Gastroesophageal sphincter (tissue), 4 donors: ENCODE data around the gene MAGEF1. TPM values are rescaled to one million over a fixed set of nuclear protein-coding genes. Genes with fewer than 3 reads are reported as not detected.

Experiments used
- ATAC-seq: fragments of 150-250 bp; one replicate; pipeline ENCODE4 v1.9.1; 2016; ENCODE audit warnings: mild to moderate bottlenecking, moderate library complexity
- H3K27ac ChIP-seq, 4 donors: fragments of 200-600 bp; sonication (generic) in 3 of 4; 1 replicate in 3 of 4; 2 replicates in 1 of 4; pipeline ENCODE4 v1.5.1; 2016 to 2019
- H3K27me3 ChIP-seq: fragments of 200-600 bp; sonication (generic); one replicate; pipeline ENCODE4 v1.5.1; 2019
- H3K36me3 ChIP-seq, 2 donors: fragments of 200-600 bp; sonication (generic); one replicate each; pipeline ENCODE4 v1.5.1; 2019; ENCODE audit warnings: control low read depth in 1 of 2
- H3K4me1 ChIP-seq, 3 donors: fragments of 200-600 bp; sonication (generic); 1 replicate in 2 of 3; 2 replicates in 1 of 3; pipeline ENCODE4 v1.5.1; 2016 to 2019; ENCODE audit warnings: control low read depth in 2 of 3
- H3K4me3 ChIP-seq, 2 donors: fragments of 200-600 bp; sonication (generic); one replicate each; pipeline ENCODE4 v1.5.1; 2019; ENCODE audit warnings: mild to moderate bottlenecking in 1 of 2, moderate library complexity in 1 of 2
- H3K9me3 ChIP-seq, 3 donors: fragments of 200-600 bp; sonication (generic); one replicate each; pipeline ENCODE4 v1.5.1; 2017 to 2019; ENCODE audit warnings: control low read depth in 2 of 3
- CTCF ChIP-seq, 4 experiments: fragments of 200-600 bp in 2 of 4; fragments of 450-650 bp in 2 of 4; sonication (generic) in 1 of 4; IDR thresholded peaks; one replicate each; pipeline ENCODE4 v1.5.1; 2017 to 2019; ENCODE audit warnings: antibody characterized with exemption in 4 of 4, mild to moderate bottlenecking in 2 of 4, moderate library complexity in 2 of 4
- EP300 ChIP-seq: sonication (generic); formaldehyde crosslinking; IDR thresholded peaks from one replicate; pipeline ENCODE4 v1.6.1; 2017; ENCODE audit warnings: antibody characterized with exemption, mild to moderate bottlenecking
- POLR2A ChIP-seq, 2 donors: fragments of 450-650 bp; IDR thresholded peaks; one replicate each; pipeline ENCODE4 v1.6.1; 2017; ENCODE audit warnings: antibody characterized with exemption in 2 of 2, mild to moderate bottlenecking in 2 of 2, moderate library complexity in 1 of 2
- POLR2AphosphoS5 ChIP-seq: sonication (generic); formaldehyde crosslinking; IDR thresholded peaks from one replicate; pipeline ENCODE4 v1.6.1; 2017; ENCODE audit warnings: antibody characterized with exemption
- WGBS, 2 donors: methylation state at CpG; one replicate each; pipeline ENCODE4 v1.1.5; 2018; ENCODE audit warnings: low coverage in 1 of 2; 5-methylcytosine and 5-hydroxymethylcytosine counted together
- total RNA-seq, 4 donors: library from RNA; depleted of rRNA; stranded (reverse); fragments of >200 nt; gene quantifications; one replicate each; pipeline ENCODE4 v1.1.0, GENCODE V29; 2016

Gene MAGEF1
- total RNA-seq, 4 donors from 2014 or later, result 36.9 to 47.8 (median 41.9) TPM

GRCh38 chr3:184757022-184757651 lies 45.3 kb upstream of the MAGEF1 start:
- Histone ChIP-seq H3K4me1 (peaks cover 0 to 48% (median 0%) of the 10 kb centered on the region in 3 donors), H3K4me3 (no peak overlapping the region), H3K27me3 (no peaks in the 10 kb centered on the region), H3K36me3 (no peaks in the 10 kb centered on the region), H3K27ac (peak overlapping the region; percentile 17 to 73 (median 52)), H3K9me3 (no peaks in the 10 kb centered on the region)
- WGBS, 2 donors, result 13 to 22% methylated on average over 14 to 17 of the region's 17 CpGs
- ATAC-seq, result peak; percentile 87
- peak in 1 of 4 experiments; percentile 21 for TF ChIP-seq CTCF (IDR thresholded peaks at IDR 0.05)
- TF ChIP-seq POLR2AphosphoS5, result no peak

GRCh38 chr3:184756151-184757021 lies 44.5 kb upstream of the MAGEF1 start:
- no peaks in the 10 kb centered on the region for H3K9me3 ChIP-seq
- H3K4me3 ChIP-seq, result no peak overlapping the region
- peak overlapping the region; percentile 17 to 73 (median 52) for H3K27ac ChIP-seq
- H3K4me1 ChIP-seq, result peaks cover 0 to 44% (median 0%) of the 10 kb centered on the region in 3 donors
- peak; percentile 15 for ATAC-seq
- H3K27me3 ChIP-seq, result no peaks in the 10 kb centered on the region
- WGBS, 2 donors, result 14 to 36% methylated on average over 6 to 9 of the region's 13 CpGs
- TF ChIP-seq POLR2AphosphoS5, result no peak
- TF ChIP-seq EP300, result no peak
- TF ChIP-seq CTCF (IDR thresholded peaks at IDR 0.05), result no peak
- no peak for TF ChIP-seq POLR2A (IDR thresholded peaks at IDR 0.05)
- no peaks in the 10 kb centered on the region for H3K36me3 ChIP-seq

GRCh38 chr3:184755315-184755731 lies 43.5 kb upstream of the MAGEF1 start:
- Histone ChIP-seq H3K9me3 (no peaks in the 10 kb centered on the region), H3K27me3 (no peaks in the 10 kb centered on the region), H3K4me1 (peaks cover 0 to 33% (median 0%) of the 10 kb centered on the region in 3 donors), H3K4me3 (no peak overlapping the region), H3K36me3 (no peaks in the 10 kb centered on the region), H3K27ac (peak overlapping the region in 2 of 4 donors; percentile 67 to 73)
- 80 to 100% methylated on average over 1 to 2 of the region's 8 CpGs for WGBS, 2 donors
- ATAC-seq, result no peak
- no peak for TF ChIP-seq POLR2A (IDR thresholded peaks at IDR 0.05)
- no peak for TF ChIP-seq POLR2AphosphoS5

GRCh38 chr3:184752361-184752760 lies 40.5 kb upstream of the MAGEF1 start:
- ATAC-seq, result no peak
- peaks cover 6% of the 10 kb centered on the region for H3K27me3 ChIP-seq
- no peak overlapping the region for H3K27ac ChIP-seq
- TF ChIP-seq POLR2AphosphoS5 (no peak), CTCF (IDR thresholded peaks at IDR 0.05) (no peak), EP300 (no peak), POLR2A (IDR thresholded peaks at IDR 0.05) (no peak)
- H3K36me3 ChIP-seq, result no peaks in the 10 kb centered on the region
- 33 to 70% methylated on average over 1 to 2 of the region's 5 CpGs for WGBS, 2 donors
- H3K4me3 ChIP-seq, result no peak overlapping the region
- no peaks in the 10 kb centered on the region for H3K9me3 ChIP-seq
- peaks cover 0 to 21% (median 0%) of the 10 kb centered on the region in 3 donors for H3K4me1 ChIP-seq

- ATAC-seq, result no peak
- WGBS, 2 donors, result 68 to 82% methylated on average over 3 to 6 of the region's 10 CpGs
- no peak for TF ChIP-seq POLR2AphosphoS5
- TF ChIP-seq CTCF (IDR thresholded peaks at IDR 0.05), result no peak
- no peak for TF ChIP-seq POLR2A (IDR thresholded peaks at IDR 0.05)
- TF ChIP-seq EP300, result no peak
- H3K36me3 ChIP-seq, result no peaks in the 10 kb centered on the region
- peaks cover 6% of the 10 kb centered on the region for H3K27me3 ChIP-seq
- peaks cover 0 to 12% (median 0%) of the 10 kb centered on the region in 3 donors for H3K4me1 ChIP-seq
- H3K9me3 ChIP-seq, result no peaks in the 10 kb centered on the region
- no peak overlapping the region for H3K27ac ChIP-seq
- H3K4me3 ChIP-seq, result no peak overlapping the region
Measured at GRCh38 chr3:184751204-184752040, 39.6 kb upstream of the MAGEF1 start.
